Omental fat pad (tissue), 4 donors: ENCODE results near the gene MIP. TPM values are rescaled to one million over a fixed set of nuclear protein-coding genes. Genes with fewer than 3 reads are reported as not detected.

Experiments used
- ATAC-seq: fragments of 150-250 bp; one replicate; pipeline ENCODE4 v1.9.1; 2016; ENCODE audit warnings: mild to moderate bottlenecking, moderate library complexity; ENCODE audit not compliant: low FRiP score
- DNase-seq: peaks from one replicate; pipeline ENCODE4 v3.0.0-alpha.2; 2019; ENCODE audit warnings: low spot score
- total RNA-seq, 4 donors: library from RNA; depleted of rRNA; stranded (reverse); fragments of >200 nt; gene quantifications; one replicate each; pipeline ENCODE4 v1.1.0, GENCODE V29; 2016
- TF ChIP-seq, protein P1 (sequence below), 3 donors: fragments of 450-650 bp; IDR thresholded peaks; one replicate each; pipeline ENCODE4 v1.5.1; 2016 to 2017; ENCODE audit warnings: antibody characterized with exemption in 3 of 3, mild to moderate bottlenecking in 3 of 3, moderate library complexity in 2 of 3

MIP gene
- total RNA-seq, 4 donors from 2014 or later = not detected

DNA sequence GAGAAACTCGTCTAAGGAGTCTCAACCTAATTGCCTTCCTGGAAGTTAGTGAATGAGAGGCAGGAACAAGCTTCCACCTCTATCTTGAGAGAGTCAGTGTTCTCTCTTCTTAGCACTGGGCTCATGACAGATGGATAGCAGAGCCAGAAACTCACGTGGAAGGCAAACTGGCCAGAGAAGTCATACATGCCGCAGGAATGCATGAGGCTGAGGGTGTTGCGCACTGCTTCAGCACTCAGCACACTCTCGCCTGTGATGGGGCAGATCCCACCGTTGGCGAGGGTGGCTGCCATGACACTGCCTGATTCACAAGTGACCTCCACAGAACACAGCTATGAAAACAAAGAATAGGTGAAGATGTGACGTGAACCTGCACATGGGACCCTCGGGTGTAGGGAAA is 19.9 kb upstream of the MIP start:
- ATAC-seq = no peak
- DNase-seq = no peak
- TF ChIP-seq, protein P1, sequence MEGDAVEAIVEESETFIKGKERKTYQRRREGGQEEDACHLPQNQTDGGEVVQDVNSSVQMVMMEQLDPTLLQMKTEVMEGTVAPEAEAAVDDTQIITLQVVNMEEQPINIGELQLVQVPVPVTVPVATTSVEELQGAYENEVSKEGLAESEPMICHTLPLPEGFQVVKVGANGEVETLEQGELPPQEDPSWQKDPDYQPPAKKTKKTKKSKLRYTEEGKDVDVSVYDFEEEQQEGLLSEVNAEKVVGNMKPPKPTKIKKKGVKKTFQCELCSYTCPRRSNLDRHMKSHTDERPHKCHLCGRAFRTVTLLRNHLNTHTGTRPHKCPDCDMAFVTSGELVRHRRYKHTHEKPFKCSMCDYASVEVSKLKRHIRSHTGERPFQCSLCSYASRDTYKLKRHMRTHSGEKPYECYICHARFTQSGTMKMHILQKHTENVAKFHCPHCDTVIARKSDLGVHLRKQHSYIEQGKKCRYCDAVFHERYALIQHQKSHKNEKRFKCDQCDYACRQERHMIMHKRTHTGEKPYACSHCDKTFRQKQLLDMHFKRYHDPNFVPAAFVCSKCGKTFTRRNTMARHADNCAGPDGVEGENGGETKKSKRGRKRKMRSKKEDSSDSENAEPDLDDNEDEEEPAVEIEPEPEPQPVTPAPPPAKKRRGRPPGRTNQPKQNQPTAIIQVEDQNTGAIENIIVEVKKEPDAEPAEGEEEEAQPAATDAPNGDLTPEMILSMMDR (IDR thresholded peaks at IDR 0.05) = no peak

DNA sequence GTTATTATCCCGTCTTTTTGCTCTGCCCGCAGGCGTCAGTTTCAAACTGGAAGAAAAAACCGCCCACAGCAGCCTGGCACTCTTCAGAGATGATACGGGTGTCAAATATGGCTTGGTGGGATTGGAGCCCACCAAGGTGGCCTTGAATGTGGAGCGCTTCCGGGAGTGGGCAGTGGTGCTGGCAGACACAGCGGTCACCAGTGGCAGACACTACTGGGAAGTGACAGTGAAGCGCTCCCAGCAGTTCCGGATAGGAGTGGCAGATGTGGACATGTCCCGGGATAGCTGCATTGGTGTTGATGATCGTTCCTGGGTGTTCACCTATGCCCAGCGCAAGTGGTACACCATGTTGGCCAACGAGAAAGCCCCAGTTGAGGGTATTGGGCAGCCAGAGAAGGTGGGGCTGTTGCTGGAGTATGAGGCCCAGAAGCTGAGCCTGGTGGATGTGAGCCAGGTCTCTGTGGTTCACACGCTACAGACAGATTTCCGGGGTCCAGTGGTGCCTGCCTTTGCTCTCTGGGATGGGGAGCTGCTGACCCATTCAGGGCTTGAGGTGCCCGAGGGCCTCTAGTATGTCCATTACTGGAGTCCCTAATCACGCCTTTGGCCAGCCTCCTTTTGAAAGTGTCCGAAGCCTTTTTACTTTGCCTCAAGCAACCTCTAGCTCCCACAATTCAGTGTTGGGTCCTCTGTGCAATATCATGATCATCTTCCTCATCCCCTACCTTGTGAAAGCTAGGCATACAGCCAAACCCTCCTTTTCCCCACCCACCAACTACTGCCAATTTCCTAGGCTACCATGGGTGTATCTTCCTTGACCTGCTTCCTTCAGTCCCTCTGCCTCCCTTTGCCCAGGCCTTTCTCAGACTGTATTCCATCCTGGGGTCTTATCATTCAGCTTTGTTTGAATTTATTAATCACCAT is 14.8 kb upstream of the MIP start:
- ATAC-seq (peak; percentile 45), DNase-seq (no peak)
- TF ChIP-seq, protein P1 (IDR thresholded peaks at IDR 0.05) = no peak

DNA sequence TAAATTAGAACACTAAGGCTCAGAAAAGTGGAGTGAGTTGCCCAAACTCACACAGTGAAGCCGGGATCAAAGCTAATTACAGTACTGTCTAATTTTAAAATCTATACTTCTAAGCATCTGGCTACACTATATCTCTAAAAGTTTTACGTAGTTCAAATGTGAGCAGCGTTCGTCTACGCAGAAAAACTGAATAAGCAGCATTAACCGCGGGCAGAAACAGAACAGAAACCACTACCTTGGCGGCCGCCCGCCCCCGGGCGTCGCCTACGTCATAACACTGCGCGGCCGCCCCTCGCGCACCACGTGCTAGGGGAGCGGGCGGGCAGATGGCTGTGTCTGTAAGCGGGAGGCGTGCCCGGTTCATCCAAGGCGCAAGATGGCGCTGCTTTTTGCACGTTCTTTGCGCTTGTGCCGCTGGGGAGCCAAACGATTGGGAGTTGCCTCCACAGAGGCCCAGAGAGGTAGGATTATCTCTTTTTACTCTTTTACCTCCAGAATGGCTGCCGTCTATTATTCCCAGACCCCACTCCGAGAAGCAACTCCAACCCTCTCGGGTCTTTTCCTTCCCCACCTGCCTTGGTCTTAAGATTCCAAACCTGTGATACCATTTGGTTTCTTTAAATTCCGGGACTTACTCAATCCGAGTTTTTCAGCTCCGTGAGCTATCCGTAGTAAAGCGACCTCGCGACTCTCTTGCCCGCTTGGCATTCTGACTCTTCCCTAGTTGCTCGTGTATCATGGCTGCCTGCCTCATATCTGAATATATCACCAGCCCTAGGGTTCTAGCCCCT is 14.0 kb upstream of the MIP start, which contains the start of gene SPRYD4:
TSS of gene SPRYD4 (plus strand) at position 363 of the 791 bp plus-strand sequence. CDS start at position 377, 14 bp downstream.
- peak; percentile 95 for ATAC-seq
- peak; percentile 78 for DNase-seq
- TF ChIP-seq, protein P1 (IDR thresholded peaks at IDR 0.05) = no peak

DNA sequence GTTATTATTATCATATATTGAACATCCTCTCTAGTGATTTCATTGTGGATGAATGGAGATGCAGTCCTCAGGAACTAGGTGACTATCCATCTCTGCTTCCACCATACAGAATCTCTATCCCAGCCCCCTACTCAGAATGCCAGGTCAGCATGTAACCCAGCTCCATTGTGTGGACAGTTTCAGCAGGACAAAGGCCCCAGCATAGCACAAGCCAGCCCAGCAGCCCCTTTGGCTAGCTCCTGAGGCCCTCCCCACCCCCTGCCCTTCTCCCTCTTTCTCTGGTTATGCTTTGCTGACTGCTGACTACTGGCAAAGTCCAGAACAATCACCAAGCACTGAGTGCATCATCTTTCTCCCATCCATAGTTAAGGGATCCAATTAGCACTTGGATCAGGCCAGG is 8.1 kb upstream of the MIP start:
- DNase-seq = no peak
- no peak for ATAC-seq
- TF ChIP-seq, protein P1 (IDR thresholded peaks at IDR 0.05) = no peak

DNA sequence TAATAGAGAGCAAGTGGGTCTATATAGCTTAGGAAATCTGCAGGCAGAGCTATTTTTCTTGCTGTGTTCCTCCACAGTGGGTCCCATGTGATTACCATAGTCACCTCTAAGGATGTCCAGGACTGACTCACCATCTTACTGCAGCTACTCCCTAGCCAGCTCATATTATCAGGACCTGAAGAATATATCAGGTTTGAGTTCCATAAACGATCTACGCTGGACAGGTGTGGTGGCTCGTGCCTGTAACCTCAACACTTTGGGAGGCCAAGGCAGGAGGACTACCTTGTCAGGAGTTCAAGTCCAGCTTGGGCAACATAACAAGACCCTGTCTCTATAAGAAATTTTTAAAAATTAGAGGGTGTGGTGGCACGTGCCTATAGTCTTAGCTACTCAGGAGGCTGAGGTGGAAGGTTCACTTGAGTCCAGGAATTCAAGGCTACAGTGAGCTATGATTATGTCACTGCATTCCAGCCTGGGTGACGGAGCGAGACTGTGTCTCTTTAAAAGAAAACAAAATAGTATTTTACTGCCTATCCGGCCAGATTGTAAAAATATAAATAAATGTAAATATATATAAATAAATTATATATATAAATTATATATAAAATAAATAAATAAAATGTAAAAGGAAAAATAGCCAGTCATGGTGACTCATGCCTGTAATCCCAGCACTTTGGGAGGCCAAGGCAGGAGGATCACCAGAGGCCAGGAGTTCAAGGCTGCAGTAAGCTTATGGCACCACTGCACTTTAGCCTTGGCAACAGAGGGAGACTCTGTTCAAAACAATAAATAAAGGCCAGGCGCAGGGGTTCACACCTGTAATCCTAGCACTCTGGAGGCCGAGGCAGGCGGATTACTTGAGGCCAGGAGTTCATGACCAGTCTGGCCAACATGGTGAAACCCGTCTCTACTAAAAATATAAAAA is 7.0 kb upstream of the MIP start:
- no peak for ATAC-seq
- no peak for DNase-seq
- TF ChIP-seq, protein P1 (IDR thresholded peaks at IDR 0.05) = no peak

DNA sequence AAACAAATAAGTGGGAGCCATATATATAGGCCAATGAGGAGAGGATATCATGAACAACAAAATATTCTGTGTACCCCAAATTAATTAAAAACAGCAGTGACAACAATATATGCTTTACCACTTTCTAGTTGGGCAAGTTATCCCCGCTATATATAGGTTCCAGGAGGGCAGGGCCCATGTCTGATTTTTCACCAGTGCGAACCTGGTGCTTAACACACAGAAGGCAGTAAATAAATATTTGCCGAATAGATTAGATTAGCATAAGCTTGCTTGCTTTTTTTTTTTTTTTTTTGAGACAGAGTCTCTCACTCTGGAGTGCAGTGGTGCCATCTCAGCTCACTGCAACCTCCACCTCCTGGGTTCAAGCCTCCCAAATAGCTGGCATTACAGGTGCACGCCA is 3.4 kb upstream of the MIP start:
- no peak for ATAC-seq
- TF ChIP-seq, protein P1 (IDR thresholded peaks at IDR 0.05) = no peak
- no peak for DNase-seq
